ENCODE results near the gene NBPF8. TPM values are rescaled to one million over a fixed set of nuclear protein-coding genes. Genes with fewer than 3 reads are reported as not detected.
"Not testable (repeated sequence)": the region's sequence is repeated elsewhere in the genome, so short reads cannot be mapped to it uniquely, and the experiment has no call there.

NBPF8 gene
- total RNA-seq, 1 donor from 2014 or later: 11.6 TPM

DNA sequence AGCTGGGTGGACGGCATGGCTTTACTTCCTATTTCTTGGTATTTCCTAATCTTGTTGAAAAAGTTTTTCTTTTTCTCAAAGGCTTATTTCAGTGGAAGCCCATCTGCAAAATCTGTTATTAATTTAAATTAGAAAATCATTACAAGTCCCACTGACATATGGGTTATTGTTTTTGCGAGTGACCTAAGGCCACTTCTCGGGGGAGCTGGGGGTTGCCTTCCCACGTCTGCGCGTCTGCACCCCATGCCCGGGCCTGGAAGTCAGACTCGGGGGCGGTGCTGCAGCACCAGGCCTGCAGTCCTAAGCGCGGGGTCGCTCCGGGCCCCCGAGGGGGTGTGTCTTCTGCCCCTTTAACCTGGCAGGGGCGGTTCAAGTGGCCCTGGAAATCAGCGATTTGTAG, 384 bp upstream of the NBPF8 start:
- H3K27ac ChIP-seq: not testable (repeated sequence)

DNA sequence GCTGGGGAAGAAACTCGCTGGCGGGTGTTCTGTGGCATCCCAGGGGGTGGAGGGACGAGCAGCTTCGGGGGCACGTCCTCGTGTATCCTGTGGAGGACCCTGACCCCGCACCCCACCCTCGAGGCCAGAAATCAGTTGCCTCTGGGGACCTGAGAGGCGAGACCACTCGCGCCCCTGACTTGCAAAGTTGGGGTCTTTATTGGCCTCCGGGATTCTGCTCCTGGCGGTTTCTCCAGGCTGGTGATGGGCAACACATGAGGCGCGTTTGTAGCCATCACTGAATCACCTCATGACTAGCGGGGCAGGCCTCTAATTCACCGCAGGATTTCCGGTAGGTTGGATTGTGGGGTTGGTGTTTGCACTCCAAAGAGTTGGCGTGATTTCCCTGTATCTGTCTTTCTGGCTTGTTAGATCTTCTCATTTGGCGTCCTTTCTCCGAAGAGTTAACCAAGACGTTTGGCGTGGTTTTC, 692 bp downstream of the NBPF8 start:
- peak overlapping the region; percentile 65 to 87 for H3K27ac ChIP-seq

More for the DNA sequence above, 384 bp upstream of the NBPF8 start:
- intact Hi-C loops (cut with DNase I); DNase-seq (ENCODE audit: low spot score in 2 of 2); H3K36me3 ChIP-seq; H3K9me3 ChIP-seq; H3K4me1 ChIP-seq; H3K27me3 ChIP-seq: not testable (repeated sequence)
- H3K4me3 ChIP-seq: peak overlapping the region in 1 of 2 donors; percentile 87
- TF ChIP-seq, protein P1, sequence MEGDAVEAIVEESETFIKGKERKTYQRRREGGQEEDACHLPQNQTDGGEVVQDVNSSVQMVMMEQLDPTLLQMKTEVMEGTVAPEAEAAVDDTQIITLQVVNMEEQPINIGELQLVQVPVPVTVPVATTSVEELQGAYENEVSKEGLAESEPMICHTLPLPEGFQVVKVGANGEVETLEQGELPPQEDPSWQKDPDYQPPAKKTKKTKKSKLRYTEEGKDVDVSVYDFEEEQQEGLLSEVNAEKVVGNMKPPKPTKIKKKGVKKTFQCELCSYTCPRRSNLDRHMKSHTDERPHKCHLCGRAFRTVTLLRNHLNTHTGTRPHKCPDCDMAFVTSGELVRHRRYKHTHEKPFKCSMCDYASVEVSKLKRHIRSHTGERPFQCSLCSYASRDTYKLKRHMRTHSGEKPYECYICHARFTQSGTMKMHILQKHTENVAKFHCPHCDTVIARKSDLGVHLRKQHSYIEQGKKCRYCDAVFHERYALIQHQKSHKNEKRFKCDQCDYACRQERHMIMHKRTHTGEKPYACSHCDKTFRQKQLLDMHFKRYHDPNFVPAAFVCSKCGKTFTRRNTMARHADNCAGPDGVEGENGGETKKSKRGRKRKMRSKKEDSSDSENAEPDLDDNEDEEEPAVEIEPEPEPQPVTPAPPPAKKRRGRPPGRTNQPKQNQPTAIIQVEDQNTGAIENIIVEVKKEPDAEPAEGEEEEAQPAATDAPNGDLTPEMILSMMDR (IDR thresholded peaks at IDR 0.05): peak in 1 of 3 experiments; percentile 4

DNA sequence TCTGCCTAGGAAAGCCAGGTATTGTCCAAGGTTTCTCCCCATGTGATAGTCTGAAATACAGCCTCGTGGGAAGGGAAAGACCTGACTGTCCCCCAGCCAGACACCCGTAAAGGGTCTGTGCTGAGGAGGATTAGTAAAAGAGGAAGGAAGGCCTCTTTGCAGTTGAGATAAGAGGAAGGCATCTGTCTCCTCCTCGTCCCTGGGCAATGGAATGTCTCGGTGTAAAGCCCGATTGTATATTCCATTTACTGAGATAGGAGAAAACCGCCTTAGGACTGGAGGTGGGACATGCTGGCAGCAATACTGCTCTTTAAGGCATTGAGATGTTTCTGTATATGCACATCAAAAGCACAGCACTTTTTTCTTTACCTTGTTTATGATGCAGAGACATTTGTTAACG, 10.2 kb downstream of the NBPF8 start:
- intact Hi-C loops (cut with DNase I): not testable (repeated sequence)

More for the DNA sequence above, 692 bp downstream of the NBPF8 start:
- H3K9me3 ChIP-seq; intact Hi-C loops (cut with DNase I); H3K27me3 ChIP-seq; H3K36me3 ChIP-seq; H3K4me1 ChIP-seq: not testable (repeated sequence)
- peak overlapping the region; percentile 68 to 87 for H3K4me3 ChIP-seq
- DNase-seq (ENCODE audit: low spot score in 2 of 2): peak; percentile 9 to 67

DNA sequence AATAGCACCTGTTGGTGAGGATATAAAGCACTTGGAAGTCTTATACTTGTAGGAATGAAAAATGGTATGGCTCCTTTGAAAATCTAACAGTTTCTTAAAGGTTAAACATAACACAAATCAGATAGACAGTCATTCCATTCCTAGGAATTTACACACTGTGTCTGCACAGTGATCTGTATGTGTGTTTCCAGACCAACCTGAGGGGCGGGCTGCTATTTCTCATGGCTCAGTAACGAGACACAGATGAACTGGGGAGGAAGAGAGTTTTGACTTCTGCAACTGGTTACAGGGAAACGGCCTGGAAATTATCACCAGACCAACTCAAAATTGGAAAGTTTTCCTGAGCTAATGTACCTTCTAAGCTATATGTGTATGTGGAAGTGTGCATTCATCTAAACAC, 16.8 kb downstream of the NBPF8 start:
- H3K27ac ChIP-seq; intact Hi-C loops (cut with DNase I); H3K36me3 ChIP-seq; H3K27me3 ChIP-seq; H3K4me1 ChIP-seq; H3K9me3 ChIP-seq; DNase-seq (ENCODE audit: low spot score in 2 of 2); H3K4me3 ChIP-seq: not testable (repeated sequence)

More for the DNA sequence above, 10.2 kb downstream of the NBPF8 start:
- H3K36me3 ChIP-seq; H3K27me3 ChIP-seq; H3K4me1 ChIP-seq; H3K4me3 ChIP-seq; H3K9me3 ChIP-seq; DNase-seq (ENCODE audit: low spot score in 2 of 2); H3K27ac ChIP-seq: not testable (repeated sequence)

DNA sequence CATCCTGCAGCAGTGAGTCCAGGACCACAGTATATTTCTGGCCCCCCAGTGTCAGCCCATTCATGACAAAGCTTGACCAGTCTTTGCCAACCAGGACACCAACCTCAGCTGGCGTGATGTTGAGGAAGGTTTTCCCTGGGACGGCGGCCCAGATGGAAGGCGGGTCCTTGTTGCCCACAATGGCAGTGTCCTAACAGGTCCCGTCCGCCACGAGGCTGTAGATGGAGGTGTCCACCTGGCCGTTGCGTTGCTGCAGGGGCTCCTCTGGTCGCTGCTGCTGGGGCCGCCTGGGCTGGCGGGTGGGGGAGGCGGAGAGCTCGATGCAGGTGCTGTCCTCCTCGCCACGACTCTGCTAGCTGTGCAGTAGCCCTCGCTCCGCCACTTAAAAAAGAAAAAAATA, 19.0 kb downstream of the NBPF8 start:
- H3K36me3 ChIP-seq; H3K4me3 ChIP-seq; intact Hi-C loops (cut with DNase I); H3K9me3 ChIP-seq; H3K27me3 ChIP-seq; H3K4me1 ChIP-seq; DNase-seq (ENCODE audit: low spot score in 2 of 2); H3K27ac ChIP-seq: not testable (repeated sequence)

DNA sequence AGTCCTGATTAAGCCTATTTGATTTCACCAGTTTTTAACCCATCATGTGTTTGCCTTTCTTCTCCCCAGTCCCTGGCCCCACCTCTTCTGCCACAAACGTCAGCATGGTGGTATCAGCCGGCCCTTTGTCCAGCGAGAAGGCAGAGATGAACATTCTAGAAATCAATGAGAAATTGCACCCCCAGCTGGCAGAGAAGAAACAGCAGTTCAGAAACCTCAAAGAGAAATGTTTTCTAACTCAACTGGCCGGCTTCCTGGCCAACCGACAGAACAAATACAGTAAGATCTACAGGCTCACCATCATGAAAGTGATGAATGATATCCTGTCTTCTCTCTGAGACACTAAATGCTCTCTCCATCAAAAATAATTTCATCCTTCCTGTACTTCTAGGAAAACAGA, 34.3 kb downstream of the NBPF8 start:
- H3K4me1 ChIP-seq; H3K27ac ChIP-seq; H3K4me3 ChIP-seq; intact Hi-C loops (cut with DNase I); H3K9me3 ChIP-seq; H3K27me3 ChIP-seq; DNase-seq (ENCODE audit: low spot score in 2 of 2); H3K36me3 ChIP-seq: not testable (repeated sequence)

Other genes starting within 250 kb of the NBPF8 start
- gene SEC22B, start 238.5 kb upstream of the NBPF8 start, total RNA-seq: 16.8 TPM